22Rv1 (cell line): ENCODE results near the gene CHSY1.
A peak's percentile ranks its signal among the peaks of the same experiment; 100 is the strongest.
"Not testable (repeated sequence)": the region's sequence is repeated elsewhere in the genome, so short reads cannot be mapped to it uniquely, and the experiment has no call there.

Experiments used
- H3K27ac ChIP-seq: fragments of 450-650 bp; 2 replicates; pipeline ENCODE4 v1.5.1; 2017
- CTCF ChIP-seq: fragments of 450-650 bp; IDR thresholded peaks from 2 replicates; pipeline ENCODE4 v1.5.1; 2017; ENCODE audit warnings: mild to moderate bottlenecking
- ZFX ChIP-seq: fragments of 450-650 bp; IDR thresholded peaks from 2 replicates; pipeline ENCODE4 v1.6.1; 2017; ENCODE audit warnings: antibody characterized with exemption, borderline replicate concordance

The CHSY1 gene

GRCh38 chr15:101225658-101226057, 26.2 kb downstream of the CHSY1 start:
- no peak for TF ChIP-seq CTCF
- TF ChIP-seq ZFX: no peak
- H3K27ac ChIP-seq: no peak overlapping the region

GRCh38 chr15:101221902-101222301, 29.9 kb downstream of the CHSY1 start:
- H3K27ac ChIP-seq: no peak overlapping the region
- no peak for TF ChIP-seq CTCF
- no peak for TF ChIP-seq ZFX

- TF ChIP-seq ZFX (no peak), CTCF (no peak)
- no peak overlapping the region for H3K27ac ChIP-seq
Observed at GRCh38 chr15:101220060-101220459, 31.8 kb downstream of the CHSY1 start.

GRCh38 chr15:101219441-101219840, 32.4 kb downstream of the CHSY1 start:
- TF ChIP-seq CTCF: no peak
- no peak for TF ChIP-seq ZFX
- peak overlapping the region; percentile 60; the same call in 1 of the 2 replicates for H3K27ac ChIP-seq

GRCh38 chr15:101217446-101217845, 34.4 kb downstream of the CHSY1 start:
- TF ChIP-seq ZFX (no peak), CTCF (peak; percentile 14; the same call in 1 of the 2 replicates)

GRCh38 chr15:101216100-101216499, 35.7 kb downstream of the CHSY1 start:
- H3K27ac ChIP-seq: no peak overlapping the region
- TF ChIP-seq CTCF (no peak), ZFX (no peak)

More at GRCh38 chr15:101217446-101217845, 34.4 kb downstream of the CHSY1 start:
- H3K27ac ChIP-seq: peak overlapping the region; percentile 60

GRCh38 chr15:101215681-101216080, 36.2 kb downstream of the CHSY1 start:
- TF ChIP-seq CTCF (no peak), ZFX (no peak)
- no peak overlapping the region for H3K27ac ChIP-seq

GRCh38 chr15:101214435-101215097, 37.3 kb downstream of the CHSY1 start:
- not testable (repeated sequence) for H3K27ac ChIP-seq
